CD14-positive monocyte (primary cell): Measurements from ENCODE around the gene NEK4. TPM values are rescaled to one million over a fixed set of nuclear protein-coding genes. Genes with fewer than 3 reads are reported as not detected.

ENCODE experiments used
- DNase-seq, 3 donors: peaks; one replicate each; pipeline ENCODE4 v3.0.0-alpha.2; 2011 to 2022
- H2AFZ ChIP-seq: 2 replicates; pipeline ENCODE4 v1.6.0; 2012; ENCODE audit warnings: mild to moderate bottlenecking, low read depth, low read length, inconsistent platforms; ENCODE audit not compliant: insufficient read depth, poor library complexity, severe bottlenecking
- H3K27ac ChIP-seq, 2 donors: 1 replicate in 1 of 2; 2 replicates in 1 of 2; pipeline ENCODE4 v1.5.1; 2012 to 2013; ENCODE audit warnings: low read length in 2 of 2, control low read depth in 1 of 2, inconsistent platforms in 1 of 2, low read depth in 1 of 2, mild to moderate bottlenecking in 1 of 2
- H3K27me3 ChIP-seq, 2 donors: one replicate each; pipeline versions ENCODE4 v1.6.0 to v1.6.1; 2011 to 2013; ENCODE audit warnings: low read length in 2 of 2; ENCODE audit not compliant: control insufficient read depth in 2 of 2, insufficient read depth in 2 of 2
- H3K36me3 ChIP-seq, 2 donors: replicated peaks in 1 of 2; 1 replicate in 1 of 2; 2 replicates in 1 of 2; pipeline versions ENCODE4 v1.5.1 to v1.6.1; 2012 to 2013; ENCODE audit warnings: low read length in 2 of 2, control low read depth in 1 of 2, inconsistent platforms in 1 of 2, mild to moderate bottlenecking in 1 of 2; ENCODE audit not compliant: insufficient read depth in 2 of 2, control insufficient read depth in 1 of 2
- H3K4me1 ChIP-seq, 2 donors: 1 replicate in 1 of 2; 2 replicates in 1 of 2; pipeline versions ENCODE4 v1.5.1 to v1.6.1; 2012 to 2013; ENCODE audit warnings: low read length in 2 of 2, control low read depth in 1 of 2, inconsistent platforms in 1 of 2, mild to moderate bottlenecking in 1 of 2, moderate library complexity in 1 of 2; ENCODE audit not compliant: insufficient read depth in 2 of 2, control insufficient read depth in 1 of 2
- H3K4me2 ChIP-seq: replicated peaks from 2 replicates; pipeline ENCODE3; 2012; ENCODE audit warnings: low read length, moderate library complexity, mild to moderate bottlenecking; ENCODE audit not compliant: poor library complexity, severe bottlenecking; ENCODE audit errors: extremely low read depth
- H3K4me3 ChIP-seq, 3 experiments: fragments of 200-600 bp in 1 of 3; sonication (generic) in 1 of 3; replicated peaks in 1 of 3; 1 replicate in 2 of 3; 2 replicates in 1 of 3; pipeline ENCODE4 v1.5.1; 2011 to 2013; ENCODE audit warnings: low read length in 3 of 3, mild to moderate bottlenecking in 3 of 3, control low read depth in 2 of 3, low read depth in 2 of 3, inconsistent platforms in 1 of 3, moderate library complexity in 1 of 3
- H3K79me2 ChIP-seq: 2 replicates; pipeline ENCODE4 v1.6.0; 2012; ENCODE audit warnings: mild to moderate bottlenecking, control low read depth, inconsistent platforms, low read length, moderate library complexity; ENCODE audit not compliant: insufficient read depth
- H3K9ac ChIP-seq: 2 replicates; pipeline ENCODE4 v1.6.0; 2017; ENCODE audit warnings: low read length, mild to moderate bottlenecking; ENCODE audit not compliant: insufficient read depth, poor library complexity, severe bottlenecking
- H3K9me3 ChIP-seq, 2 donors: replicated peaks in 1 of 2; 1 replicate in 1 of 2; 2 replicates in 1 of 2; pipeline versions ENCODE4 v1.5.1 to v1.6.1; 2012 to 2013; ENCODE audit warnings: low read length in 2 of 2, control low read depth in 1 of 2; ENCODE audit not compliant: control insufficient read depth in 1 of 2, insufficient read depth in 1 of 2
- H4K20me1 ChIP-seq: 2 replicates; pipeline ENCODE4 v1.6.0; 2012; ENCODE audit warnings: mild to moderate bottlenecking, low read length, control low read depth, moderate library complexity; ENCODE audit not compliant: insufficient read depth
- H3K27ac Mint-ChIP-seq, 7 donors: one replicate each; pipeline ENCODE4 v1.8.0; 2020; ENCODE audit warnings: mild to moderate bottlenecking in 7 of 7, mixed read lengths in 7 of 7, moderate library complexity in 6 of 7, inconsistent platforms in 2 of 7
- H3K27me3 Mint-ChIP-seq, 3 donors: one replicate each; pipeline ENCODE4 v1.8.0; 2021 to 2022; ENCODE audit warnings: low read depth in 3 of 3, mild to moderate bottlenecking in 3 of 3, mixed read lengths in 3 of 3, moderate library complexity in 3 of 3, inconsistent platforms in 1 of 3
- H3K36me3 Mint-ChIP-seq, 2 donors: one replicate each; pipeline ENCODE4 v1.8.0; 2020; ENCODE audit warnings: mixed read lengths in 2 of 2, inconsistent platforms in 1 of 2, mild to moderate bottlenecking in 1 of 2
- H3K4me1 Mint-ChIP-seq: one replicate; pipeline ENCODE4 v1.8.0; 2020; ENCODE audit warnings: mild to moderate bottlenecking, mixed read lengths
- H3K4me3 Mint-ChIP-seq, 2 donors: one replicate each; pipeline ENCODE4 v1.8.0; 2020; ENCODE audit warnings: mild to moderate bottlenecking in 2 of 2, mixed read lengths in 2 of 2, moderate library complexity in 1 of 2
- H3K9me3 Mint-ChIP-seq, 7 donors: one replicate each; pipeline ENCODE4 v1.8.0; 2020 to 2022; ENCODE audit warnings: mixed read lengths in 7 of 7, mild to moderate bottlenecking in 6 of 7, moderate library complexity in 6 of 7, inconsistent platforms in 2 of 7
- CTCF ChIP-seq: fragments of 200-600 bp; IDR thresholded peaks from one replicate; pipeline ENCODE4 v1.8.0; 2022; ENCODE audit warnings: antibody characterized with exemption, mild to moderate bottlenecking
- whole genome bisulfite sequencing: methylation state at CpG from one replicate; pipeline ENCODE4 v1.1.5; 2013; ENCODE audit warnings: missing lambda C conversion rate; ENCODE audit not compliant: insufficient coverage; 5-methylcytosine and 5-hydroxymethylcytosine counted together
- intact Hi-C, 2 donors: fragments of 100-400 bp; cut with micrococcal nuclease; formaldehyde crosslinking; loops; one replicate each; pipeline versions ENCODE4 v1.15.0 to v1.15.1; 2023
- polyA plus RNA-seq, 3 donors: library from polyadenylated mRNA; depleted of rRNA in 1 of 3; unstranded in 2 of 3; stranded (reverse) in 1 of 3; fragments of 300-500 nt in 2 of 3; fragments of >200 nt in 1 of 3; fragmentation: Illumina TruSeq in 2 of 3; gene quantifications; 1 replicate in 2 of 3; 2 replicates in 1 of 3; pipeline ENCODE4 v1.2.3, GENCODE V29; 2012 to 2021

Gene NEK4
- polyA plus RNA-seq, 3 donors, result 13.7 to 17.5 (median 17.4) TPM

GRCh38 chr3:52790741-52791140 is 20.0 kb upstream of the NEK4 start:
- H3K27me3 ChIP-seq, result no peaks in the 10 kb centered on the region
- Mint-ChIP-seq H3K27ac (peak overlapping the region in 1 of 7 donors; percentile 48), H3K4me1 (peaks cover 8% of the 10 kb centered on the region), H3K36me3 (no peaks in the 10 kb centered on the region), H3K27me3 (peaks cover 3 to 8% (median 7%) of the 10 kb centered on the region in 3 donors), H3K4me3 (no peak overlapping the region), H3K9me3 (no peaks in the 10 kb centered on the region)
- no peak overlapping the region for H3K4me2 ChIP-seq
- no peaks in the 10 kb centered on the region for H3K9me3 ChIP-seq
- peaks cover 10 to 13% of the 10 kb centered on the region in 2 donors for H3K4me1 ChIP-seq
- no peak for DNase-seq
- no peaks in the 10 kb centered on the region for H4K20me1 ChIP-seq
- no peaks in the 10 kb centered on the region for H3K36me3 ChIP-seq
- intact Hi-C loops, result no loop called here
- H2AFZ ChIP-seq, result no peak overlapping the region
- H3K4me3 ChIP-seq, result no peak overlapping the region
- TF ChIP-seq CTCF, result no peak
- WGBS, result 91% methylated on average over 8 of the region's 13 CpGs
- no peak overlapping the region for H3K9ac ChIP-seq
- no peak overlapping the region for H3K27ac ChIP-seq
- no peaks in the 10 kb centered on the region for H3K79me2 ChIP-seq

- no peak overlapping the region for H3K9ac ChIP-seq
- H3K36me3 ChIP-seq, result no peaks in the 10 kb centered on the region
- Mint-ChIP-seq H3K4me1 (peaks cover 8% of the 10 kb centered on the region), H3K27ac (no peak overlapping the region), H3K4me3 (no peak overlapping the region), H3K27me3 (peaks cover 3 to 10% (median 7%) of the 10 kb centered on the region in 3 donors), H3K36me3 (no peaks in the 10 kb centered on the region), H3K9me3 (no peaks in the 10 kb centered on the region)
- intact Hi-C loops, result no loop called here
- TF ChIP-seq CTCF, result no peak
- 97% methylated on average over 7 of the region's 7 CpGs for WGBS
- no peak overlapping the region for H2AFZ ChIP-seq
- H3K27me3 ChIP-seq, result no peaks in the 10 kb centered on the region
- H3K4me2 ChIP-seq, result no peak overlapping the region
- H3K4me1 ChIP-seq, result peaks cover 10 to 13% of the 10 kb centered on the region in 2 donors
- H3K4me3 ChIP-seq, result no peak overlapping the region
- H4K20me1 ChIP-seq, result no peaks in the 10 kb centered on the region
- no peak overlapping the region for H3K27ac ChIP-seq
- H3K9me3 ChIP-seq, result no peaks in the 10 kb centered on the region
- no peak for DNase-seq
- no peaks in the 10 kb centered on the region for H3K79me2 ChIP-seq
Observed at GRCh38 chr3:52790337-52790736, 19.6 kb upstream of the NEK4 start.
